Fibroblast of villous mesenchyme (primary cell): ENCODE results near the gene SCRT2. TPM values are rescaled to one million over a fixed set of nuclear protein-coding genes. Genes with fewer than 3 reads are reported as not detected.

Experiments
- DNase-seq: peaks from one replicate; pipeline ENCODE4 v3.0.0-alpha.2; 2010; ENCODE audit warnings: low read depth
- H3K4me3 ChIP-seq: 2 replicates; pipeline ENCODE4 v1.5.1; 2011; ENCODE audit warnings: low read depth, mild to moderate bottlenecking, low read length
- CTCF ChIP-seq: IDR thresholded peaks from 2 replicates; pipeline ENCODE4 v1.5.1; 2012; ENCODE audit warnings: low read depth, mild to moderate bottlenecking, low read length; ENCODE audit not compliant: insufficient read depth
- total RNA-seq: library from RNA; depleted of rRNA; stranded (reverse); fragments of >200 nt; gene quantifications from 2 replicates; pipeline ENCODE4 v1.2.3, GENCODE V29; 2012

The SCRT2 gene
- total RNA-seq, 1 donor: not detected

- H3K4me3 ChIP-seq: no peak overlapping the region
- DNase-seq: no peak
- no peak for TF ChIP-seq CTCF
Observed at GRCh38 chr20:634148-634925, 41.3 kb downstream of the SCRT2 start.

- DNase-seq: no peak
- no peak for TF ChIP-seq CTCF
- no peak overlapping the region for H3K4me3 ChIP-seq
Observed at GRCh38 chr20:631101-631500, 44.5 kb downstream of the SCRT2 start.

- no peak overlapping the region for H3K4me3 ChIP-seq
- no peak for DNase-seq
- TF ChIP-seq CTCF: no peak
Observed at GRCh38 chr20:626579-626978, 49.0 kb downstream of the SCRT2 start.

GRCh38 chr20:625360-625932 is 50.2 kb downstream of the SCRT2 start:
- no peak overlapping the region for H3K4me3 ChIP-seq
- no peak for DNase-seq
- no peak for TF ChIP-seq CTCF

GRCh38 chr20:623704-624103 is 51.9 kb downstream of the SCRT2 start:
- no peak for DNase-seq
- TF ChIP-seq CTCF: no peak
- H3K4me3 ChIP-seq: no peak overlapping the region

- H3K4me3 ChIP-seq: no peak overlapping the region
- DNase-seq: no peak
- no peak for TF ChIP-seq CTCF
Observed at GRCh38 chr20:623021-623420, 52.6 kb downstream of the SCRT2 start.

GRCh38 chr20:622161-622560 is 53.4 kb downstream of the SCRT2 start:
- TF ChIP-seq CTCF: no peak
- H3K4me3 ChIP-seq: no peak overlapping the region
- DNase-seq: no peak
